H9 (cell line): Measurements from ENCODE around the gene DPAGT1. TPM values are rescaled to one million over a fixed set of nuclear protein-coding genes. Genes with fewer than 3 reads are reported as not detected.

Source experiments
- DNase-seq: peaks from one replicate; pipeline ENCODE4 v3.0.0-alpha.2; 2017
- H2AFZ ChIP-seq: one replicate; pipeline ENCODE4 v1.6.1; 2013; ENCODE audit warnings: mild to moderate bottlenecking, low read length, control low read depth, moderate library complexity
- H2AK5ac ChIP-seq: 2 replicates; pipeline ENCODE4 v1.6.1; 2013; ENCODE audit warnings: low read length, control low read depth, mixed read lengths; ENCODE audit not compliant: insufficient read length
- H2BK120ac ChIP-seq: one replicate; pipeline ENCODE4 v1.6.1; 2013; ENCODE audit warnings: low read depth, mild to moderate bottlenecking, low read length, control low read depth, inconsistent platforms; ENCODE audit not compliant: poor library complexity, severe bottlenecking
- H2BK12ac ChIP-seq: 2 replicates; pipeline ENCODE4 v1.6.1; 2013; ENCODE audit warnings: low read length, control low read depth, mixed read lengths, low read depth; ENCODE audit not compliant: insufficient read length
- H2BK15ac ChIP-seq: 2 replicates; pipeline ENCODE4 v1.6.1; 2013; ENCODE audit warnings: low read depth, low read length, control low read depth
- H2BK20ac ChIP-seq: one replicate; pipeline ENCODE4 v1.6.1; 2013; ENCODE audit warnings: low read depth, mild to moderate bottlenecking, low read length, control low read depth, inconsistent platforms; ENCODE audit not compliant: poor library complexity, severe bottlenecking
- H2BK5ac ChIP-seq: 2 replicates; pipeline ENCODE4 v1.6.1; 2013; ENCODE audit warnings: low read length, control low read depth, mixed read lengths; ENCODE audit not compliant: insufficient read length
- H3K14ac ChIP-seq: 2 replicates; pipeline ENCODE4 v1.6.1; 2013; ENCODE audit warnings: low read length, control low read depth; ENCODE audit not compliant: insufficient read depth
- H3K18ac ChIP-seq: 2 replicates; pipeline ENCODE4 v1.6.1; 2013; ENCODE audit warnings: low read depth, mild to moderate bottlenecking, mixed read lengths, low read length, control low read depth; ENCODE audit not compliant: insufficient read length
- H3K23ac ChIP-seq: 2 replicates; pipeline ENCODE4 v1.6.1; 2013; ENCODE audit warnings: low read length, control low read depth, mixed read lengths, low read depth; ENCODE audit not compliant: insufficient read length
- H3K23me2 ChIP-seq: 2 replicates; pipeline ENCODE4 v1.6.1; 2013; ENCODE audit warnings: low read depth, mild to moderate bottlenecking, mixed read lengths, low read length, control low read depth; ENCODE audit not compliant: insufficient read length, poor library complexity, severe bottlenecking
- H3K27ac ChIP-seq: 2 replicates; pipeline ENCODE4 v1.5.1; 2013; ENCODE audit warnings: low read length, control low read depth, mixed read lengths, low read depth; ENCODE audit not compliant: insufficient read length
- H3K27me3 ChIP-seq: 2 replicates; pipeline ENCODE4 v1.6.1; 2013; ENCODE audit warnings: low read length, control low read depth, inconsistent platforms; ENCODE audit not compliant: insufficient read depth
- H3K4ac ChIP-seq: 2 replicates; pipeline ENCODE4 v1.6.1; 2013; ENCODE audit warnings: low read depth, mild to moderate bottlenecking, control low read depth, inconsistent platforms, low read length, moderate library complexity
- H3K4me1 ChIP-seq: 2 replicates; pipeline ENCODE4 v1.6.1; 2013; ENCODE audit warnings: low read length, control low read depth, inconsistent platforms; ENCODE audit not compliant: insufficient read depth
- H3K4me2 ChIP-seq: 2 replicates; pipeline ENCODE4 v1.6.1; 2013; ENCODE audit warnings: low read length, control low read depth, mixed read lengths; ENCODE audit not compliant: insufficient read length, insufficient read depth
- H3K56ac ChIP-seq: 2 replicates; pipeline ENCODE4 v1.6.1; 2013; ENCODE audit warnings: low read depth, mild to moderate bottlenecking, mixed read lengths, low read length, control low read depth; ENCODE audit not compliant: insufficient read length
- H3K79me1 ChIP-seq: 2 replicates; pipeline ENCODE4 v1.6.1; 2013; ENCODE audit warnings: low read depth, mild to moderate bottlenecking, moderate library complexity, low read length, control low read depth, inconsistent platforms; ENCODE audit not compliant: insufficient read depth, poor library complexity, severe bottlenecking
- H3K79me2 ChIP-seq: 2 replicates; pipeline ENCODE4 v1.6.1; 2013; ENCODE audit warnings: low read length, control low read depth, inconsistent platforms; ENCODE audit not compliant: insufficient read depth
- H3K9ac ChIP-seq: 2 replicates; pipeline ENCODE4 v1.6.1; 2013; ENCODE audit warnings: low read length, control low read depth, mixed read lengths; ENCODE audit not compliant: insufficient read length; ENCODE audit errors: extremely low read depth
- H3K9me3 ChIP-seq: one replicate; pipeline ENCODE4 v1.6.1; 2013; ENCODE audit warnings: low read depth, low read length, inconsistent platforms; ENCODE audit not compliant: control insufficient read depth
- H3T11ph ChIP-seq: one replicate; pipeline ENCODE4 v1.6.1; 2013; ENCODE audit warnings: mild to moderate bottlenecking, low read length, control low read depth, inconsistent platforms
- H4K20me1 ChIP-seq: one replicate; pipeline ENCODE4 v1.6.1; 2013; ENCODE audit not compliant: control insufficient read depth, insufficient read length, insufficient read depth
- H4K5ac ChIP-seq: 2 replicates; pipeline ENCODE4 v1.6.1; 2013; ENCODE audit warnings: low read depth, mild to moderate bottlenecking, mixed read lengths, low read length, control low read depth; ENCODE audit not compliant: insufficient read length
- H4K8ac ChIP-seq: replicated peaks from 2 replicates; pipeline ENCODE4 v1.6.1; 2013; ENCODE audit warnings: low read length, control low read depth, mixed read lengths, low read depth; ENCODE audit not compliant: insufficient read length
- H4K91ac ChIP-seq: 2 replicates; pipeline ENCODE4 v1.6.1; 2013; ENCODE audit warnings: low read depth, mild to moderate bottlenecking, moderate library complexity, mixed read lengths, low read length, control low read depth; ENCODE audit not compliant: insufficient read length
- H3K27ac Mint-ChIP-seq, 3 experiments: 2 replicates in 2 of 3; 3 replicates in 1 of 3; pipeline ENCODE4 v1.8.0; 2020 to 2021; ENCODE audit warnings: mixed read lengths in 3 of 3, mild to moderate bottlenecking in 1 of 3, moderate library complexity in 1 of 3
- H3K27me3 Mint-ChIP-seq: 2 replicates; pipeline ENCODE4 v1.8.0; 2021; ENCODE audit warnings: low read depth, mild to moderate bottlenecking, moderate library complexity, mixed read lengths
- H3K36me3 Mint-ChIP-seq, 3 experiments: 2 replicates in 2 of 3; 3 replicates in 1 of 3; pipeline ENCODE4 v1.8.0; 2020 to 2021; ENCODE audit warnings: low read depth in 3 of 3, mixed read lengths in 3 of 3; ENCODE audit not compliant: insufficient read depth in 1 of 3
- H3K4me1 Mint-ChIP-seq, 2 experiments: 2 replicates each; pipeline ENCODE4 v1.8.0; 2020; ENCODE audit warnings: mixed read lengths in 2 of 2
- H3K4me3 Mint-ChIP-seq, 2 experiments: 2 replicates in 1 of 2; 3 replicates in 1 of 2; pipeline ENCODE4 v1.8.0; 2020 to 2021; ENCODE audit warnings: mild to moderate bottlenecking in 2 of 2, mixed read lengths in 2 of 2, moderate library complexity in 1 of 2
- H3K9me3 Mint-ChIP-seq, 2 experiments: 2 replicates in 1 of 2; 3 replicates in 1 of 2; pipeline ENCODE4 v1.8.0; 2020; ENCODE audit warnings: mild to moderate bottlenecking in 2 of 2, mixed read lengths in 2 of 2, moderate library complexity in 1 of 2
- CTCF ChIP-seq: fragments of 200-600 bp; sonication (generic); conservative IDR thresholded peaks from 3 replicates; pipeline ENCODE4 v1.8.0; 2021; ENCODE audit warnings: antibody characterized with exemption, mild to moderate bottlenecking
- WGBS: extraction: QIAGEN DNeasy Blood & Tissue Kit; methylation state at CpG from one replicate; pipeline ENCODE4 v1.1.7; 2013; ENCODE audit warnings: missing lambda C conversion rate, low lambda C conversion rate, mixed read lengths; ENCODE audit not compliant: insufficient read length; ENCODE audit errors: extremely low coverage; 5-methylcytosine and 5-hydroxymethylcytosine counted together
- total RNA-seq: library from RNA; stranded (reverse); gene quantifications from 2 replicates; pipeline ENCODE4 v1.2.1, GENCODE V29; 2021

The DPAGT1 gene
- total RNA-seq, 1 experiment from 2014 or later: 43.6 TPM

- no peak overlapping the region for H4K8ac ChIP-seq
- no peak overlapping the region for H2BK120ac ChIP-seq
- no peak overlapping the region for H4K5ac ChIP-seq
- H3K79me1 ChIP-seq: peaks cover 6% of the 10 kb centered on the region
- no peak for TF ChIP-seq CTCF
- H3K27me3 ChIP-seq: no peaks in the 10 kb centered on the region
- WGBS: no CpG with 5 or more reads among the region's 1 CpG
- H3K27ac Mint-ChIP-seq: no peak overlapping the region
- no peak overlapping the region for H3K4ac ChIP-seq
- H3K36me3 Mint-ChIP-seq: peaks cover 0 to 10% (median 10%) of the 10 kb centered on the region in 3 experiments; a peak in 6 of 7 replicates
- no peaks in the 10 kb centered on the region for H4K20me1 ChIP-seq
- H3T11ph ChIP-seq: no peak overlapping the region
- no peak for DNase-seq
- no peak overlapping the region for H2BK15ac ChIP-seq
- no peaks in the 10 kb centered on the region; the same call in 1 of the 2 replicates for H3K27me3 Mint-ChIP-seq
- H3K23me2 ChIP-seq: peaks cover 9% of the 10 kb centered on the region
- no peak overlapping the region for H3K14ac ChIP-seq
- no peak overlapping the region for H3K23ac ChIP-seq
- H3K9me3 ChIP-seq: no peaks in the 10 kb centered on the region
- H2BK20ac ChIP-seq: no peak overlapping the region
- H3K4me1 ChIP-seq: peaks cover 4% of the 10 kb centered on the region; the same call in 1 of the 2 replicates
- no peak overlapping the region for H3K27ac ChIP-seq
- H3K4me2 ChIP-seq: no peak overlapping the region
- no peak overlapping the region for H2BK5ac ChIP-seq
- no peak overlapping the region for H3K18ac ChIP-seq
- H3K9me3 Mint-ChIP-seq: no peaks in the 10 kb centered on the region; a peak in 1 of 5 replicates
- no peak overlapping the region for H2AFZ ChIP-seq
- H3K56ac ChIP-seq: no peak overlapping the region
- H4K91ac ChIP-seq: no peak overlapping the region
- H2AK5ac ChIP-seq: no peak overlapping the region
- no peak overlapping the region for H3K9ac ChIP-seq
- no peak overlapping the region for H2BK12ac ChIP-seq
- H3K4me3 Mint-ChIP-seq: no peak overlapping the region
- peaks cover 8% of the 10 kb centered on the region for H3K79me2 ChIP-seq
- H3K4me1 Mint-ChIP-seq: peaks cover 20 to 28% of the 10 kb centered on the region in 2 experiments
These were observed 17.3 kb upstream of the DPAGT1 start for GRCh38 chr11:119118946-119119345.
